IMR-90 (cell line): ENCODE results near the gene DBP. TPM values are rescaled to one million over a fixed set of nuclear protein-coding genes. Genes with fewer than 3 reads are reported as not detected.

Experiments
- ATAC-seq: fragments of 200-7000 bp; cut with Tn5 transposase; 2 replicates; pipeline ENCODE4 v1.9.1; 2020; ENCODE audit warnings: low read depth, mild to moderate bottlenecking, moderate library complexity
- BruUV-seq: library from RNA; stranded (reverse); fragments of 400-500 nt; replicated peaks from 2 replicates; lab custom pipeline; 2021; lab: Mats Ljungman, UMichigan
- CTCF ChIA-PET: fragments of 300-600 bp; formaldehyde crosslinking; extraction: SDS; loops from one replicate; lab custom pipeline; 2021; ENCODE audit warnings: antibody characterized with exemption; lab: Yijun Ruan, JAX
- POLR2A ChIA-PET: fragments of 300-600 bp; sonication (Branson Sonifier 250); formaldehyde crosslinking; loops from one replicate; lab custom pipeline; 2022; ENCODE audit warnings: antibody characterized with exemption; ENCODE audit not compliant: unreplicated experiment; lab: Charles Lee
- DNase-seq: peaks from one replicate; pipeline ENCODE4 v3.0.0; 2013
- H2AFZ ChIP-seq: replicated peaks from 2 replicates; pipeline ENCODE3; 2013; ENCODE audit warnings: low read length, mild to moderate bottlenecking; ENCODE audit not compliant: poor library complexity
- H2AK5ac ChIP-seq: 2 replicates; pipeline ENCODE4 v1.6.1; 2013; ENCODE audit warnings: low read depth, low read length, inconsistent platforms
- H2AK9ac ChIP-seq: replicated peaks from 2 replicates; pipeline ENCODE3; 2013; ENCODE audit warnings: mild to moderate bottlenecking, low read depth, low read length, moderate library complexity; ENCODE audit not compliant: poor library complexity
- H2BK120ac ChIP-seq: 2 replicates; pipeline ENCODE4 v1.6.1; 2013; ENCODE audit warnings: low read depth, low read length, inconsistent platforms
- H2BK15ac ChIP-seq: 3 replicates; pipeline ENCODE4 v1.6.1; 2013; ENCODE audit warnings: low read depth, low read length, inconsistent platforms
- H2BK20ac ChIP-seq: 2 replicates; pipeline ENCODE4 v1.6.1; 2013; ENCODE audit warnings: low read depth, mild to moderate bottlenecking, inconsistent platforms, low read length, moderate library complexity
- H2BK5ac ChIP-seq: 2 replicates; pipeline ENCODE4 v1.6.1; 2013; ENCODE audit warnings: mild to moderate bottlenecking, low read depth, low read length, inconsistent platforms; ENCODE audit not compliant: poor library complexity, severe bottlenecking
- H3K14ac ChIP-seq: replicated peaks from 2 replicates; pipeline ENCODE4 v1.6.1; 2013; ENCODE audit warnings: low read depth, low read length, inconsistent platforms
- H3K18ac ChIP-seq: 2 replicates; pipeline ENCODE4 v1.6.1; 2013; ENCODE audit warnings: low read depth, low read length, control low read depth
- H3K23ac ChIP-seq: 2 replicates; pipeline ENCODE4 v1.6.1; 2013; ENCODE audit warnings: low read depth, low read length, inconsistent platforms
- H3K27ac ChIP-seq: 2 replicates; pipeline ENCODE4 v1.5.1; 2013; ENCODE audit warnings: mild to moderate bottlenecking, control low read depth, low read length; ENCODE audit not compliant: insufficient read depth
- H3K27me3 ChIP-seq: 2 replicates; pipeline ENCODE4 v1.6.1; 2013; ENCODE audit warnings: low read length; ENCODE audit not compliant: control insufficient read depth, insufficient read depth
- H3K36me3 ChIP-seq: 2 replicates; pipeline ENCODE4 v1.6.1; 2013; ENCODE audit warnings: low read length, mixed read lengths; ENCODE audit not compliant: control insufficient read depth, insufficient read depth
- H3K4ac ChIP-seq: 2 replicates; pipeline ENCODE4 v1.6.1; 2013; ENCODE audit warnings: low read depth, low read length, inconsistent platforms
- H3K4me1 ChIP-seq: 2 replicates; pipeline ENCODE4 v1.6.1; 2013; ENCODE audit warnings: low read length, mixed read lengths; ENCODE audit not compliant: control insufficient read depth, insufficient read depth
- H3K4me2 ChIP-seq: 2 replicates; pipeline ENCODE4 v1.6.1; 2013; ENCODE audit warnings: low read depth, mild to moderate bottlenecking, control low read depth, low read length, moderate library complexity
- H3K4me3 ChIP-seq: 2 replicates; pipeline ENCODE4 v1.5.1; 2013; ENCODE audit warnings: low read depth, mild to moderate bottlenecking, control low read depth, low read length, moderate library complexity; ENCODE audit not compliant: insufficient read depth
- H3K56ac ChIP-seq: 2 replicates; pipeline ENCODE4 v1.6.1; 2013; ENCODE audit warnings: low read length, inconsistent platforms; ENCODE audit not compliant: insufficient read depth; ENCODE audit errors: extremely low read depth
- H3K79me1 ChIP-seq, 2 experiments: 2 replicates each; pipeline ENCODE4 v1.6.1; 2013; ENCODE audit warnings: low read length in 2 of 2, inconsistent platforms in 1 of 2, low read depth in 1 of 2
- H3K9ac ChIP-seq: 2 replicates; pipeline ENCODE4 v1.6.1; 2013; ENCODE audit warnings: low read depth, low read length, control low read depth
- H3K9me1 ChIP-seq: 2 replicates; pipeline ENCODE4 v1.6.1; 2013; ENCODE audit warnings: low read length, inconsistent platforms; ENCODE audit not compliant: insufficient read depth
- H3K9me3 ChIP-seq: 2 replicates; pipeline ENCODE4 v1.6.1; 2013; ENCODE audit warnings: low read length; ENCODE audit not compliant: control insufficient read depth, insufficient read depth
- H4K20me1 ChIP-seq: 2 replicates; pipeline ENCODE4 v1.6.1; 2013; ENCODE audit warnings: low read length, inconsistent platforms; ENCODE audit not compliant: insufficient read depth
- H4K5ac ChIP-seq: 2 replicates; pipeline ENCODE4 v1.6.1; 2013; ENCODE audit warnings: mild to moderate bottlenecking, low read depth, low read length, control low read depth
- H4K8ac ChIP-seq, 2 experiments: 2 replicates each; pipeline ENCODE4 v1.6.1; 2013; ENCODE audit warnings: low read depth in 2 of 2, low read length in 2 of 2, control low read depth in 1 of 2, inconsistent platforms in 1 of 2
- H4K91ac ChIP-seq: 2 replicates; pipeline ENCODE4 v1.6.1; 2013; ENCODE audit warnings: low read depth, low read length, inconsistent platforms; ENCODE audit not compliant: insufficient read depth
- CTCF ChIP-seq: conservative IDR thresholded peaks from 2 replicates; pipeline ENCODE4 v1.5.1; 2012; ENCODE audit warnings: mild to moderate bottlenecking, low read depth, low read length, improper control_type of control experiment
- ELK1 ChIP-seq: fragments of 150-350 bp; IDR thresholded peaks from 2 replicates; pipeline ENCODE4 v1.6.1; 2016; ENCODE audit warnings: low read depth, mild to moderate bottlenecking, low read length, moderate library complexity, borderline replicate concordance
- NFE2L2 ChIP-seq: fragments of 150-350 bp; IDR thresholded peaks from 2 replicates; pipeline ENCODE4 v1.6.1; 2016; ENCODE audit warnings: low read depth, mild to moderate bottlenecking, low read length
- SMC3 ChIP-seq: fragments of 150-350 bp; IDR thresholded peaks from 2 replicates; pipeline ENCODE4 v1.6.1; 2016; ENCODE audit warnings: low read depth, mild to moderate bottlenecking, antibody characterized with exemption, low read length, moderate library complexity
- WGBS, 2 experiments: methylation state at CpG; one replicate each; pipeline versions ENCODE4 v1.1.5 to v1.1.7; 2013; ENCODE audit warnings: missing lambda C conversion rate in 2 of 2; ENCODE audit not compliant: insufficient read length in 1 of 2; ENCODE audit errors: extremely low coverage in 2 of 2; 5-methylcytosine and 5-hydroxymethylcytosine counted together
- dilution Hi-C: fragments of 300-500 bp; cut with HindIII; formaldehyde crosslinking; loops from one replicate; pipeline ENCODE4 v1.14.3; 2018; ENCODE audit warnings: low sequenced_read_pairs; ENCODE audit not compliant: unreplicated experiment
- in situ Hi-C: fragments of 300-500 bp; cut with MboI; formaldehyde crosslinking; loops from 3 replicates; pipeline ENCODE4 v1.14.3; 2019; ENCODE audit warnings: low sequenced_read_pairs, inconsistent platforms, mixed read lengths
- intact Hi-C: fragments of 100-400 bp; cut with micrococcal nuclease; formaldehyde crosslinking; loops from 2 replicates; pipeline ENCODE4 v1.10.0; 2022
- polyA plus RNA-seq, 3 experiments: library from polyadenylated mRNA; depleted of rRNA; stranded (reverse); fragments of >200 nt; gene quantifications; 2 replicates each; pipeline ENCODE4 v1.2.3, GENCODE V29; 2012; ENCODE audit warnings: low replicate concordance in 1 of 3
- total RNA-seq: library from RNA; depleted of rRNA; stranded (reverse); fragments of >200 nt; gene quantifications from 2 replicates; pipeline ENCODE4 v1.2.3, GENCODE V29; 2012

The DBP gene
- total and polyA plus RNA-seq, 2 of the 4 experiments (the other 2 are of a cell fraction), result 3.0 to 3.6 TPM

- Histone ChIP-seq H4K20me1 (no peaks in the 10 kb centered on the region), H3K14ac (no peak overlapping the region), H3K27ac (no peak overlapping the region), H3K9ac (no peak overlapping the region), H3K27me3 (peaks cover 5% of the 10 kb centered on the region), H3K4ac (no peak overlapping the region), H2BK15ac (no peak overlapping the region), H2AK5ac (no peak overlapping the region), H2AK9ac (no peak overlapping the region), H3K36me3 (no peaks in the 10 kb centered on the region), H3K79me1 (no peaks in the 10 kb centered on the region), H3K4me1 (no peaks in the 10 kb centered on the region), H3K4me3 (no peak overlapping the region), H3K9me3 (no peaks in the 10 kb centered on the region), H4K8ac (no peak overlapping the region), H3K4me2 (no peak overlapping the region), H3K23ac (no peak overlapping the region), H3K9me1 (no peaks in the 10 kb centered on the region), H3K56ac (no peak overlapping the region), H4K5ac (no peak overlapping the region), H2BK120ac (no peak overlapping the region), H4K91ac (no peak overlapping the region), H2BK20ac (no peak overlapping the region), H2BK5ac (no peak overlapping the region), H3K18ac (no peak overlapping the region), H2AFZ (no peak overlapping the region)
- in situ Hi-C loops (no loop called here), intact Hi-C loops (no loop called here), dilution Hi-C loops (no loop called here)
- 59% methylated on average over 3 of the region's 3 CpGs; no CpG with 5 or more reads in 1 of the 2 experiments for WGBS, 2 experiments
- CTCF ChIA-PET, result no interaction called here
- TF ChIP-seq NFE2L2 (no peak), ELK1 (no peak), CTCF (no peak), SMC3 (no peak)
- BruUV-seq, result no TSS peak
- no peak for DNase-seq
- no peak for ATAC-seq
- POLR2A ChIA-PET, result no interaction called here
Observed at GRCh38 chr19:48668332-48668731, 31.2 kb upstream of the DBP start.
